Suprapubic skin (tissue), 4 donors: ENCODE data around the gene EXOSC9. TPM values are rescaled to one million over a fixed set of nuclear protein-coding genes. Genes with fewer than 3 reads are reported as not detected.

Experiments used
- DNase-seq, 2 donors: peaks; one replicate each; pipeline ENCODE4 v3.0.0-alpha.2; 2019; ENCODE audit warnings: low spot score in 2 of 2
- H3K27ac ChIP-seq: fragments of 200-600 bp; sonication (generic); one replicate; pipeline ENCODE4 v1.5.1; 2019
- H3K27me3 ChIP-seq: fragments of 200-600 bp; sonication (generic); one replicate; pipeline ENCODE4 v1.5.1; 2019
- H3K36me3 ChIP-seq: fragments of 200-600 bp; sonication (generic); one replicate; pipeline ENCODE4 v1.5.1; 2019
- H3K4me1 ChIP-seq: fragments of 200-600 bp; sonication (generic); one replicate; pipeline ENCODE4 v1.5.1; 2019
- H3K4me3 ChIP-seq: fragments of 200-600 bp; sonication (generic); one replicate; pipeline ENCODE4 v1.5.1; 2019; ENCODE audit warnings: mild to moderate bottlenecking
- H3K9me3 ChIP-seq: fragments of 200-600 bp; sonication (generic); one replicate; pipeline ENCODE4 v1.5.1; 2019
- EP300 ChIP-seq: sonication (generic); formaldehyde crosslinking; IDR thresholded peaks from one replicate; pipeline ENCODE4 v1.6.1; 2017; ENCODE audit warnings: antibody characterized with exemption
- POLR2A ChIP-seq, 2 donors: fragments of 450-650 bp; IDR thresholded peaks; one replicate each; pipeline ENCODE4 v1.6.1; 2017; ENCODE audit warnings: antibody characterized with exemption in 2 of 2, mild to moderate bottlenecking in 2 of 2, moderate library complexity in 2 of 2
- POLR2AphosphoS5 ChIP-seq, 3 donors: sonication (generic); formaldehyde crosslinking; IDR thresholded peaks; one replicate each; pipeline ENCODE4 v1.6.1; 2017; ENCODE audit warnings: antibody characterized with exemption in 3 of 3
- WGBS: methylation state at CpG from one replicate; pipeline ENCODE4 v1.1.5; 2018; 5-methylcytosine and 5-hydroxymethylcytosine counted together
- total RNA-seq, 4 donors: library from RNA; depleted of rRNA; stranded (reverse); fragments of >200 nt; gene quantifications; one replicate each; pipeline ENCODE4 v1.1.0, GENCODE V29; 2016
- TF ChIP-seq, protein P1 (sequence below), 2 donors: fragments of 200-600 bp in 1 of 2; fragments of 450-650 bp in 1 of 2; sonication (generic) in 1 of 2; IDR thresholded peaks; one replicate each; pipeline ENCODE4 v1.5.1; 2016 to 2019; ENCODE audit warnings: antibody characterized with exemption in 2 of 2, mild to moderate bottlenecking in 1 of 2, moderate library complexity in 1 of 2

EXOSC9 gene
- total RNA-seq, 4 donors from 2014 or later = 23.6 to 33.9 (median 25.4) TPM

GRCh38 chr4:121789960-121790829, 10.9 kb upstream of the EXOSC9 start:
- H3K4me3 ChIP-seq = no peak overlapping the region
- no peaks in the 10 kb centered on the region for H3K4me1 ChIP-seq
- H3K27me3 ChIP-seq = peaks cover 27% of the 10 kb centered on the region
- DNase-seq = no peak
- H3K27ac ChIP-seq = no peak overlapping the region
- WGBS = 63% methylated on average over 3 of the region's 3 CpGs
- TF ChIP-seq POLR2AphosphoS5 (IDR thresholded peaks at IDR 0.05) = no peak
- TF ChIP-seq EP300 = no peak
- no peak for TF ChIP-seq POLR2A (IDR thresholded peaks at IDR 0.05)
- TF ChIP-seq, protein P1, sequence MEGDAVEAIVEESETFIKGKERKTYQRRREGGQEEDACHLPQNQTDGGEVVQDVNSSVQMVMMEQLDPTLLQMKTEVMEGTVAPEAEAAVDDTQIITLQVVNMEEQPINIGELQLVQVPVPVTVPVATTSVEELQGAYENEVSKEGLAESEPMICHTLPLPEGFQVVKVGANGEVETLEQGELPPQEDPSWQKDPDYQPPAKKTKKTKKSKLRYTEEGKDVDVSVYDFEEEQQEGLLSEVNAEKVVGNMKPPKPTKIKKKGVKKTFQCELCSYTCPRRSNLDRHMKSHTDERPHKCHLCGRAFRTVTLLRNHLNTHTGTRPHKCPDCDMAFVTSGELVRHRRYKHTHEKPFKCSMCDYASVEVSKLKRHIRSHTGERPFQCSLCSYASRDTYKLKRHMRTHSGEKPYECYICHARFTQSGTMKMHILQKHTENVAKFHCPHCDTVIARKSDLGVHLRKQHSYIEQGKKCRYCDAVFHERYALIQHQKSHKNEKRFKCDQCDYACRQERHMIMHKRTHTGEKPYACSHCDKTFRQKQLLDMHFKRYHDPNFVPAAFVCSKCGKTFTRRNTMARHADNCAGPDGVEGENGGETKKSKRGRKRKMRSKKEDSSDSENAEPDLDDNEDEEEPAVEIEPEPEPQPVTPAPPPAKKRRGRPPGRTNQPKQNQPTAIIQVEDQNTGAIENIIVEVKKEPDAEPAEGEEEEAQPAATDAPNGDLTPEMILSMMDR (IDR thresholded peaks at IDR 0.05) = no peak
- no peaks in the 10 kb centered on the region for H3K9me3 ChIP-seq
- no peaks in the 10 kb centered on the region for H3K36me3 ChIP-seq

GRCh38 chr4:121790976-121791375, 10.1 kb upstream of the EXOSC9 start:
- H3K4me3 ChIP-seq = no peak overlapping the region
- no peaks in the 10 kb centered on the region for H3K4me1 ChIP-seq
- H3K27me3 ChIP-seq = peaks cover 29% of the 10 kb centered on the region
- no peak overlapping the region for H3K27ac ChIP-seq
- no peak for DNase-seq
- TF ChIP-seq POLR2A (IDR thresholded peaks at IDR 0.05) = no peak
- TF ChIP-seq, protein P1 (IDR thresholded peaks at IDR 0.05) = no peak
- no peak for TF ChIP-seq POLR2AphosphoS5 (IDR thresholded peaks at IDR 0.05)
- no peak for TF ChIP-seq EP300
- H3K9me3 ChIP-seq = no peaks in the 10 kb centered on the region
- H3K36me3 ChIP-seq = no peaks in the 10 kb centered on the region

- Histone ChIP-seq H3K4me1 (no peaks in the 10 kb centered on the region), H3K27ac (no peak overlapping the region), H3K4me3 (no peak overlapping the region), H3K36me3 (no peaks in the 10 kb centered on the region), H3K27me3 (peaks cover 29% of the 10 kb centered on the region), H3K9me3 (no peaks in the 10 kb centered on the region)
- DNase-seq = no peak
- TF ChIP-seq POLR2A (IDR thresholded peaks at IDR 0.05) (no peak), EP300 (no peak), POLR2AphosphoS5 (IDR thresholded peaks at IDR 0.05) (no peak)
- TF ChIP-seq, protein P1 (IDR thresholded peaks at IDR 0.05) = no peak
- 84% methylated on average over 5 of the region's 5 CpGs for WGBS
Observed at GRCh38 chr4:121791481-121791880, 9.6 kb upstream of the EXOSC9 start.

GRCh38 chr4:121792966-121793365, 8.2 kb upstream of the EXOSC9 start:
- Histone ChIP-seq H3K9me3 (no peaks in the 10 kb centered on the region), H3K4me3 (no peak overlapping the region), H3K36me3 (no peaks in the 10 kb centered on the region), H3K27ac (no peak overlapping the region), H3K27me3 (peaks cover 28% of the 10 kb centered on the region), H3K4me1 (no peaks in the 10 kb centered on the region)
- 82% methylated on average over 2 of the region's 2 CpGs for WGBS
- no peak for DNase-seq
- TF ChIP-seq EP300 (no peak), POLR2AphosphoS5 (IDR thresholded peaks at IDR 0.05) (no peak), POLR2A (IDR thresholded peaks at IDR 0.05) (no peak)
- TF ChIP-seq, protein P1 (IDR thresholded peaks at IDR 0.05) = no peak

GRCh38 chr4:121794505-121795188, 6.5 kb upstream of the EXOSC9 start:
- DNase-seq = no peak
- 80% methylated on average over 5 of the region's 5 CpGs for WGBS
- Histone ChIP-seq H3K36me3 (no peaks in the 10 kb centered on the region), H3K27me3 (peaks cover 21% of the 10 kb centered on the region), H3K9me3 (no peaks in the 10 kb centered on the region), H3K27ac (no peak overlapping the region), H3K4me3 (no peak overlapping the region), H3K4me1 (no peaks in the 10 kb centered on the region)
- TF ChIP-seq POLR2AphosphoS5 (IDR thresholded peaks at IDR 0.05) = no peak
- TF ChIP-seq, protein P1 (IDR thresholded peaks at IDR 0.05) = no peak
- no peak for TF ChIP-seq POLR2A (IDR thresholded peaks at IDR 0.05)
- no peak for TF ChIP-seq EP300
